Activated CD8-positive, alpha-beta memory T cell treated with anti-CD3 and anti-CD28 coated beads, Interleukin-2, amount 50 U/mL, for 24 hours (primary cell): ENCODE results near the gene IGLL1.

Source experiments
- DNase-seq: peaks from one replicate; pipeline ENCODE4 v3.0.0-alpha.2; 2020; ENCODE audit errors: extremely low read depth

Gene IGLL1

DNA sequence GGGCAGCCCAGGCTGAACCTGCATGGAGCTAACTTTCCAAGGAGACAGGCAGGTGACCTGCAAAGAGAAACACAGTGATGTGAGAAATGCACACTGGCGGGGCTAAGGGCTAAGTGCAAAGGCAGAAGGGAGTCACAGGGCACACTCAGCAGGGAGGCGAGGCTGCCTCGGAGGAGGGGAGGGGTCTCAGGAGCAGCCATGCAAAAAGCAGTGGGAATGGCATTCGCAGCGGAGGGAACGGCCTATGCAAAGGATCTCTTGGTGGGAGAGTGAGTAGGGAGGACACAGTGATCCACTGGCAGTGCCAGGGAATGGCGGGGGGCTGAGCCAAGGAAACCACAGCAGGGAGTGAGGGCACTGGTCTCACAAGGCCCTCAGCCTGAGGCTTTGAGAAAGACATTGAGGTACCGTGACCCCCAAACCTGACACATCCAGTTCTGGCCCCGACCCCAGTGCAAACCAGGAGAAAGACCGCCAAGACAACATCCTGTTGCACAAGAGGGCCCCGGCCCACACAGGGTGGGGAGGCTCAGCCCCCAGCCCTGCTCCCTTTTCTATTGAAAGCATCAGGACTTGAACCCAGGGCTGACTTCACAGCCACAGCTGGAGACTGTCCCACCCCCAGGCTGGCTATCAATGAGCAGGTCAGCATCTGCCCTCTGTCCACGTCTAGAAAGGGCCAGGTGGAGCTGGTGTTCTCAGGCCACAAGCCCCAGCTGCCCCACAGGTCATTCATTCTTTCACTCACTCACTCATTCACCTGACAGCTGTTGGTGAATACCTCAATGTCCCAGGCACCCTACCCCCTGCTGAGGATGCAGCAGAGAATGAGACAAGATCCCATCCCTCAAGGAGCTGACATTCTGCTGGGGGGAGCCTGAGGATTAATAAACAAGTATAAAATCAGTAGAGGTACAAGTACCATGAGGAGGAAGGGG, 50.7 kb downstream of the IGLL1 start:
- DNase-seq, result no peak

DNA sequence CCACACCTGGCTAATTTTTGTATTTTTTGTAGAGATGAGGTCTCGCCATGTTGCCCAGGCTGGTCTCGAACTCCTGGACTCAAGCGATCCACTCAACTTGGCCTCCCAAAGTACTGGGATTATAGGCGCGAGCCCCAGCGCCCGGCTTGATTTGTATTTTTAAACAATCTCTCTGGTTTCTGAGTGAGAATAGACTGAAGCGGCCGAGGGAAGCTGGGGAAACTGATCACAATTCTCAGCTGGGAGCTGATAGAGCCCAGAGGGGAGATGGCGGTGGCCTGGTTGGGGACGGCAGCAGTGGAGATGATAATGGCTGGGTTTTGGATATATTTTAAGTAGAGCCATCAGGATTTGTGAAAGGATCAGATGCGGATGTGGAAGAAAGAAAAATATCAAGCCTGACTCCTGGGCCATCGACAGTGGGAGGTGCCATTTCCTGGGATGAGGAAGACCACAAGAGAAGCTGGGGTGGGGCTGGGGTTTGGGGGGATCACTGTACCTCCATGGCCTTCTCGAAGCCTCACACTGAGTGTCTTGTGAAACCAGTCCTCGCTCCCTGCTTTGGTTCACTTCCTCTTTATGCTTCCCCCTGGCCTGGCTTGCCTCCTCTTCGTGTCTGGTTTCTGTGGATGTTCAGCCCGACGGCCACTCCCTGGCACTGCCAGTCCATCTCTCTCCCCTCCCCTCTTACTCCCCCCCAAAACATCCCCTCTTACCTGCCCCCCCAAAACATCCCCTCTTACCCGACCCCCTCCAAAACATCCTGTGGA, 51.9 kb downstream of the IGLL1 start:
- DNase-seq, result no peak

DNA sequence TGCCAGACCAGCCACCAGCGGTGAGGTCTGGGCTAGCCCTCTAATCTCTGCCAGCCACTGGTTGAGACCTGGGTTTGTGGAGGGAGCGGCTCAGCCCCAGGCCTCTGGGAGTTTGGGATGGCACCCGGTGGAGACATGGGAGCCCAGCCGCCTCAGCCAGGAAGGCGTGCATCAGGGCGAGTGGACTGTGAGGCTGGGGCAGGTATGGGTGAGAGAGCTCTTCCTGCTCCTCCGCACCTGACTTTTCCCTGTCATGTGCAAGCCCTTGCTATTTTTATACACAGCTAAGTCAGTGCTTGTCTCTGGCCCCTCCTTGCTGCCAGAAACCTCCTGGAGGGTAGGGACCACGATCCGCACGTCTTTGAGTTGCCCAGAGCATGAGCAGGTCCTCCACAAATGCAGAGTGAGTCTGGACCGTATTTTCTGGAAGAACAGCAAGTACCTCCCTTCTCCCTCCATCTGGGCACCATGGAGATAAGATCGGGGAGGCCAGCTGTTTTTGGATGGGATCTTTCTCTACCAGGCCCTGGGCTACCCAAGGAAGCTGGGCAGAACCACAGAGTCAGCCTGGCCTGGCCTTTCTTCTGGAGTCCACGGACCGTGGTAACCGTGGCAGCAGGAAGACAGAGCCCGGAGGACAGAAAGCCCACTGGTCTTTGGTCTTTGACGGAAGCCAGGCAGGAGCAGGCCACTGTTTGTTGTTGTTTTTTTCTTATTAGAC, 53.3 kb downstream of the IGLL1 start:
- no peak for DNase-seq

DNA sequence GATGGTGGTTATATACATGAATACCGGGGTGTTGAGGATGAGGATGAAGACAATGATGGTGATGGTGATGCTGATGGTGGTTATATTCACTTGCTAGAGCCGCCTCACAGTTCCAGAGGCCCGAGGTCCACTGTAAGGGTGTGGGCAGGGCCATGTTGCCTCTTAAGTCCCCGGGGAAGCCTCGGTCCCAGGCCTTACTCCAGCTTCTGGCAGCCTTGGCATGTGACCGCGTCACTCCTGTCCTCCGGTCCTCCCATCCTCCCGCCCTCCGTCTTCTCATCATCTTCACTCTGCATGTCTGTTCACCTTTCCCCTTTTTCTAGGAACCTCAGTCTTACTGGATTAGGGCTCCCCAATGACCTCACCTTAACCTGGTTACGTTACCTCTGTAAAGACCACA, 54.6 kb downstream of the IGLL1 start:
- no peak for DNase-seq

DNA sequence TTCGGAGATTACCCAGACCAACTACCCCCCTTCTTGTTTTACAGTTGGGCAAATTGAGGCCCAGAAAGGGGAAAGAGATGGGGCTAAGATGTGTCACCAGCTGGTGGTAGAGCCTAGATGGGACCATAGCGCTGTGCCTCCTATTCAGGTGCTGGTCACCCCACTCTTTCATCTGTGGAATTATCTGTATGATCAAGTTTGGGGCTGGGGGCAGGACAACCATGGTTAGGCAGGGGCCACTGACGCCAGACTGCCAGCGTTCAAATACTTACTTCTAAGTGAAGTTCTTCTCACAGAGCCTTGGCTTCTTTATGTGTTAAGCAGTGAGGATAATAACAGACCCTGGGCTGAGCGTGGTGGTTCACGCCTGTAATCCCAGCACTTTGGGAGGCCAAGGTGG, 55.9 kb downstream of the IGLL1 start:
- DNase-seq, result no peak

DNA sequence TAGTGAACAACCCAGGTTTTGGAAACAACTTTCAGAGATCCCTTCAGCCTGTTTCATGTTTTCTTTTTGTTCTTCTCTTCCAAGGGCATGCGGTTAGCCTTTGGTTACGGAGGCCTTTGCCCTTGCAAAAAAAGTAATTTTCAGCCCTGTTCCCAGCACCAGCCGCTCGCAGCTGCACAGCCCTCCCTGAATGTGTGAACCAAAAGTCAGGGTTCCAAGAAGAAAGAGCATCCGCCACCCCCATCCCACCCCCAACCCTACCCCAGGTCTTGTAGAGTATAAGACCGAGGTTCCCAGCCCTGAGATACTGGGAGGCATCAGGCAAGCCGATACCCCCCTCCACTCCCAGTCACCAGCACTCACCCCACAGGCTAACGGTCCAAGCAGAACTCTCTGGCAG, 56.4 kb downstream of the IGLL1 start:
- DNase-seq, result no peak
